ENCODE results near the gene NUDT6.

- no peak for TF ChIP-seq CTCF (IDR thresholded peaks at IDR 0.05)
- no peak for TF ChIP-seq POLR2AphosphoS5 (IDR thresholded peaks at IDR 0.05)
- TF ChIP-seq POLR2A (IDR thresholded peaks at IDR 0.05): no peak
Observed at GRCh38 chr4:122889726-122890125, 32.7 kb downstream of the NUDT6 start.
